ENCODE data around the gene MELTF.

- TF ChIP-seq CTCF (IDR thresholded peaks at IDR 0.05; ENCODE audit: insufficient read depth, low read length, poor library complexity, severe bottlenecking) (no peak), EZH2phosphoT487 (conservative IDR thresholded peaks at IDR 0.05; ENCODE audit: low read length) (no peak)
Measured at GRCh38 chr3:197030379-197031314, 1.0 kb upstream of the MELTF start.

Data from SU-DHL-6 (cell line).